GM12872 (cell line): ENCODE measurements around the gene CLDN34.

Experiments
- TF ChIP-seq, protein P1 (sequence below): IDR thresholded peaks from 3 replicates; pipeline ENCODE4 v1.5.1; 2011; ENCODE audit warnings: low read depth, mild to moderate bottlenecking, low read length, moderate library complexity; ENCODE audit not compliant: insufficient read depth

The CLDN34 gene

DNA sequence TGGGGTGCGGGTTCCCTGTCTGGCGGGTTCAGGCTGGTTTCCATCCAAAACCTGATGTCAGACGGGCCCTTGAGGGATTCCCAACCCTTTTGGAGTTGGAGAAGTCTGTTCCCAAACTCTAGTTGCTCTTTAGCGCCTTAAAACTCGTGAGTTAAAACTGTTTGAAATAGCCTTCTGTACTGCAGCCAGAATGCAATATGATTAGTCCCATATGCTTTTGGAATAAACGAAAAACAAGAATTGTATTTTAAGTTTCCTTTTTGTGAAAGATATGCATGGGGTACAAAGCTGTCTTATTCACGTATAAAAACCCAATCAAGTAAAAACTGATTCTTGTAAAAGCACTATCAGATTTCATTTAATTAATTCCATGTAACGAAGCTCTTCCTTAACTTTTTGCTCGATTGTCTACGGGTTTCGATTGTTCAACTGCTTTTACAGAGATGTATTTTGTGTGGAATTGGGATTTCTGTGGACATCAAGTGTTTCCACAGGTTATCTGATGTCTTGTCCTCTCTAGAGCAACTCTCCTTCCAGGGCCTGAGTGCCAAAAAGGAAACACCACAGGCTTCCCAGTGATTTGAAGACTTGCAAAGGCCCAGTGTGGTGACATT, 49.5 kb downstream of the CLDN34 start:
- TF ChIP-seq, protein P1, sequence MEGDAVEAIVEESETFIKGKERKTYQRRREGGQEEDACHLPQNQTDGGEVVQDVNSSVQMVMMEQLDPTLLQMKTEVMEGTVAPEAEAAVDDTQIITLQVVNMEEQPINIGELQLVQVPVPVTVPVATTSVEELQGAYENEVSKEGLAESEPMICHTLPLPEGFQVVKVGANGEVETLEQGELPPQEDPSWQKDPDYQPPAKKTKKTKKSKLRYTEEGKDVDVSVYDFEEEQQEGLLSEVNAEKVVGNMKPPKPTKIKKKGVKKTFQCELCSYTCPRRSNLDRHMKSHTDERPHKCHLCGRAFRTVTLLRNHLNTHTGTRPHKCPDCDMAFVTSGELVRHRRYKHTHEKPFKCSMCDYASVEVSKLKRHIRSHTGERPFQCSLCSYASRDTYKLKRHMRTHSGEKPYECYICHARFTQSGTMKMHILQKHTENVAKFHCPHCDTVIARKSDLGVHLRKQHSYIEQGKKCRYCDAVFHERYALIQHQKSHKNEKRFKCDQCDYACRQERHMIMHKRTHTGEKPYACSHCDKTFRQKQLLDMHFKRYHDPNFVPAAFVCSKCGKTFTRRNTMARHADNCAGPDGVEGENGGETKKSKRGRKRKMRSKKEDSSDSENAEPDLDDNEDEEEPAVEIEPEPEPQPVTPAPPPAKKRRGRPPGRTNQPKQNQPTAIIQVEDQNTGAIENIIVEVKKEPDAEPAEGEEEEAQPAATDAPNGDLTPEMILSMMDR = no peak

DNA sequence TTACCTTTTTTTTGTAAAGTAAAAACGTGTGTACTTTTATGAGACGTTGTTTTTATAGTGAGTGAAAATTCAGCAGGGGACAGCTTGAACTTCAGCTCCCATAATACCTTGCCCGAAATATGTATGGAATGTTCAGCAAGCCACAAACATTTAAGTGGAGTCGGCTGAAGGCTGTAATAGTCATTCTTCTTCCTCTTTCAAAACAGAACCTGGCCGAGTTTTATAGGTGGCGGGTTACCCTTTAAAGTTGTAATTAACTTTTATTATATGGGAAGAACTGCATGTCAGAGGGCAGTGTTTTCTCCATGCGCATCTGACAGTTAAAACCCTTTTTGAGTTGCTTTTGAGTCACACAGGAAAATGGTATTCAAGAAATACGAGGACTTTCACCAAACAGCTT, 50.7 kb downstream of the CLDN34 start:
- TF ChIP-seq, protein P1 = no peak
